Neural cell (in vitro differentiated cells): ENCODE results near the gene EHMT1.

ENCODE experiments used
- CTCF ChIP-seq: fragments of 450-650 bp; IDR thresholded peaks from 2 replicates; pipeline ENCODE4 v1.5.1; 2014; ENCODE audit warnings: antibody characterized with exemption, mild to moderate bottlenecking, moderate library complexity; ENCODE audit not compliant: poor library complexity, severe bottlenecking
- RAD21 ChIP-seq: fragments of 450-650 bp; conservative IDR thresholded peaks from 2 replicates; pipeline ENCODE4 v1.6.1; 2014; ENCODE audit warnings: antibody characterized with exemption, mild to moderate bottlenecking, moderate library complexity
- REST ChIP-seq: IDR thresholded peaks from 2 replicates; pipeline ENCODE4 v1.6.1; 2012; ENCODE audit warnings: borderline replicate concordance

- TF ChIP-seq CTCF (no peak), RAD21 (no peak), REST (no peak)
These were observed 49.1 kb upstream of the EHMT1 start for GRCh38 chr9:137569609-137570203.
